ACHN (cell line): ENCODE results near the gene CRMP1.

Source experiments
- DNase-seq: peaks from one replicate; pipeline ENCODE4 v3.0.0-alpha.2; 2015
- in situ Hi-C: cut with HindIII; loops from 2 replicates; pipeline ENCODE4 v1.10.0; 2017; ENCODE audit warnings: low sequenced_read_pairs, low pct_ligation_motif_present, low pct_unique_long_range_greater_than_20kb

The CRMP1 gene

GRCh38 chr4:5788144-5788543 lies 104.7 kb downstream of the CRMP1 start:
- in situ Hi-C loops, result no loop called here
- no peak for DNase-seq

GRCh38 chr4:5787311-5787710 lies 105.6 kb downstream of the CRMP1 start:
- in situ Hi-C loops, result no loop called here
- DNase-seq, result no peak

GRCh38 chr4:5785806-5786680 lies 106.8 kb downstream of the CRMP1 start:
- no peak for DNase-seq
- in situ Hi-C loops, result no loop called here

DNA sequence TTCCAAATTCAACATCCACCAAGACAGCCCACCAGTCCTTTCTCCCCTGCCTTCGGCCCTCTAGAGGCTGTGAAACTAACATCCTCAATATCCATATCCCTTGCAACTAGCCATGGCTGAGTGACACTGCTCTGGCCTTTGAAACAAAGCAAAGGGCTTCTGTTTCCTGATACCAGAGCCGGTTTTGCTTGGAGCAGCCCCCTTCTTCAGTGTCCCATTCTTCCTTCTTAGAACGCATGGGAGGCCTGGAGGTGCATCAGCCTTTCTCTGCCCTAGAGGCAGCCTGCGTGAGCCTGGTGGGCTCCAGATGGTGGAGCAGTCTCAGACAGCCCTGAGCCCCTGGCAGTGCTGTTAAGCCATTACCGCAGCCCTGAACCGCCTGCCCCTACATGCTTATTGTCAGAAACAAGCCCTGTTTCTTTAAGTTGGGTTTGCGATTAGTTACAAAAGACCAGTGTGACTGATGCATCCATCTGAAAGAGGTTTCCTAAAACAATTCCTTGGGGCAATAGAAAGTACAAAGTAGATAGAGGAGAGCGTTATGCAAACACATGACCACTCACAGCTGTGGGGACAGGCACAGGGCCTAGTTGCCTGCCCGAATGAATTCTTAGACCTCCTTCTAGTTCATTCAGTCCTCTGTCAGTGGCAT lies 107.8 kb downstream of the CRMP1 start:
- in situ Hi-C loops, result no loop called here
- DNase-seq, result no peak

GRCh38 chr4:5784021-5784420 lies 108.9 kb downstream of the CRMP1 start:
- DNase-seq, result no peak
- in situ Hi-C loops, result no loop called here

GRCh38 chr4:5783486-5783885 lies 109.4 kb downstream of the CRMP1 start:
- in situ Hi-C loops, result no loop called here
- DNase-seq, result no peak

DNA sequence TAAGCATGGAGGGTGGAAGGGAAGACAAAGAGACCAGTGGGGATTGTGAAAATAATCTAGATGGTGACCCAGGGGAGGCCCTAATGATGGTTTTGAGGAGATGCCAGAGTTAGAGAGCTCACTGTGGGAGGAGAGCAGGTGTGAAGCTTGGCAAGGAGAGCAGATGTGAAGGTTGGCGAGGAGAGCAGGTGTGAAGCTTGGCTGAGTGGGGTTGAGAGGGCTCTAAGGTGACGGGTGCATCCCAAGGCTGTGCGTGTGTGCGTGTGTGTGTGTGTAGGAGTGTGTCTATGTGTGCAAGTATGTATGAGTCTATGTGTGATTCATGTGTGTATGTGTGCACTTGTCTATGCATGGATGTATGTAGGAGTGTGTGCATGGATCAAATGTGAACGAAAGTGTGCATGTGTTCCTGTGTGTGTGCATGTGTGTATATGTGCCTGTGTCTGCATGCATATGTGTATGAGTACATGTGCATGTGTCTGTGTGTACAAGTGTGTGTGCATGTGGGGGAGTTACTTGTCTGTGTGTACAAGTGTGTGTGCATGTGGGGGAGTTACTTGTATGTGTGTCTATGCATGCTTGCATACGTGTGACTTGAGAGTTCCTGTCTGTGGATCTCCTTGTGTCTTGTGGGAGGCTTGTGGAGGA lies 109.9 kb downstream of the CRMP1 start:
- DNase-seq, result no peak
- in situ Hi-C loops, result no loop called here

GRCh38 chr4:5781691-5782090 lies 111.2 kb downstream of the CRMP1 start:
- DNase-seq, result no peak
- in situ Hi-C loops, result no loop called here

DNA sequence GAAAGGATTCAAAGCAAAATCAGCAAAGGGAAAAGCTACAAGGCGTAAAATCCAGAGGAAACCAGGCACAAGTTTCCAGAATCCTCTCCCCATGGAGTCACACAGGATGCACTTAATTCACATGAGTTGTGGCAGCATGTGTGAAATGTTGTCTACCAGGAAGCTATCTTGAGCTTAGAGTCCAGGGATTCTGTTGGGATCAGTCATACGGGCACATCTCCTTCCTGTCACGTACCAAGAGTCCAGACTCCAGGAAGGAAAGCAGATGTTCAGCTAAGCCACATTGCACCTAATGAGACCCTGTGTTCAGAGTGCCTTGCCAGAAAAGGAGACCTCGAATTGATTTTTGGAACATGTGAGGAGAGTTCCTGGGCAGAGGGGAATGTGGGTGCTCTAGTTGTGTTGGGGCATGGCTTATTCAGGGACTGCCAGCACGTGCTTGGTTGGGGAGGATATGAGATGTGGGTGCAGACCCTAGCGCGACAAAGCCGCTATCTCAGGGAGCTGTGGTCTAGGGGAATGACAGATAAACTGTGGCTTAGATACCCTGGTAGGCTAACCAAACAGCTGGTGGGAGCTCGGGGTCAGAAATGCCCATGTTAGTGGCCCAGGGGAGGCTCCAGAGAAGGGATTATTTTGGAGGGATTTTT lies 111.9 kb downstream of the CRMP1 start:
- in situ Hi-C loops, result no loop called here
- DNase-seq, result no peak

DNA sequence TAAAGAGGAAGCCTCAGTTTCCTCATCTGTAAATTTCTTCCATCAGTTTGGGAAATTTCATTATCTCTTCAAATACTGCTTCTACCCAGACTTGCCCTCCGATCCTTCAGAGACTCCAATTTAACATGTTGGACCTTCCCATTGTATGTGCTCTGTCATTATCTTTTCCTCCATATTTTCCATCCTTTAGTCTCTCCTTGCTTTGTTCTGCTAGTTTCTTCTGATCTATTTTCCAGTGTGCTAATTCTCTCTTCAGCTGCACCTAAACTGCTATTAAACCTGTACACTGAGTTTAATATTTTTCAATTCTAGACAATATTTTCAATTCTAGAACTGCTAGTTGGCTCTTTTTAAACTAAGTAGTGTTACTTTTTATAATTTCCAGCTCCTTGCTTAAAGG lies 116.4 kb downstream of the CRMP1 start:
- DNase-seq, result no peak
- in situ Hi-C loops, result no loop called here

DNA sequence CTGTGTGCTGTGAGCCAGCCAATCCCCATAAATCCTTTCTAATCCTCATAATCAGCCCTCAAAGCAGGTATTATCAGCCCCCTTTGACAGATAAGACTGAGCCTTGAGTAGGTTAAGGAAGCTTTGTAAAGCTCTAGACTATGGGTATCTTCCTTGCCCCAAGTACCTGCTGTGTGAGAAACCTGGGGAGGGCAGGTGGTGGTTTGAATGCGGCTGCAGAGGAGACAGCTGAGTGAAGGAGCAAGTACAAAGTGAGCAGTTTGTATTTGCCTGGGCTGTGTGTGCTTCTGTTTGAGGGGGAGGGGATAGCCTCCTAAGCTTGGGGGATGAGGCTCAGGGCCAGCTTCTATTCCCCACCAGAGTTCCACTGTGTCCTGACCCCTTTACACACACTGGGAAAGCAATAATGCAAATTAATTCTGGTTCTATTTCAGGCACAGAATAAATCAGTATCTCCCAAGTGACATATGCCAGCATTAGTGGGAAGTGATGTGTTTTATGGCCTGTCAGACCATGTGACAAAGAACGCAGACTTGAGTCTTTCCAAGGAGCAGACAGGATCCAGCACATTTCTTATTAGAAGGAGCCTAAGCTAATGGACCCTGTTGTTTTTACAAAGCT lies 118.4 kb downstream of the CRMP1 start:
- in situ Hi-C loops, result no loop called here
- no peak for DNase-seq

DNA sequence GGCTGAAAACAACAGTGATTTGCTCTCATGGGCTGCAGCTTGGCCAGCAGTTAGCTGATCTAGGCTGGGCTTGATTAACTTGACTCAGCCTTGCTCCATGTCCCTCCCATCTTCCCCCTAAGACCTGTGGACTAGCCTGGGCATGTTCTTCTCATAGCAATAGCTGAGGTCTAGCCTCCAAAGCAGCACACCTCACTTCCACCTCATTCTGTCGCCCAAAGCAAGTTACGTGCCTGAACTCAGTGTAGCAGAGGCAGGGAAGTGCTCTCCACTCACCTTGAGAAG lies 119.7 kb downstream of the CRMP1 start:
- in situ Hi-C loops, result no loop called here
- DNase-seq, result no peak

DNA sequence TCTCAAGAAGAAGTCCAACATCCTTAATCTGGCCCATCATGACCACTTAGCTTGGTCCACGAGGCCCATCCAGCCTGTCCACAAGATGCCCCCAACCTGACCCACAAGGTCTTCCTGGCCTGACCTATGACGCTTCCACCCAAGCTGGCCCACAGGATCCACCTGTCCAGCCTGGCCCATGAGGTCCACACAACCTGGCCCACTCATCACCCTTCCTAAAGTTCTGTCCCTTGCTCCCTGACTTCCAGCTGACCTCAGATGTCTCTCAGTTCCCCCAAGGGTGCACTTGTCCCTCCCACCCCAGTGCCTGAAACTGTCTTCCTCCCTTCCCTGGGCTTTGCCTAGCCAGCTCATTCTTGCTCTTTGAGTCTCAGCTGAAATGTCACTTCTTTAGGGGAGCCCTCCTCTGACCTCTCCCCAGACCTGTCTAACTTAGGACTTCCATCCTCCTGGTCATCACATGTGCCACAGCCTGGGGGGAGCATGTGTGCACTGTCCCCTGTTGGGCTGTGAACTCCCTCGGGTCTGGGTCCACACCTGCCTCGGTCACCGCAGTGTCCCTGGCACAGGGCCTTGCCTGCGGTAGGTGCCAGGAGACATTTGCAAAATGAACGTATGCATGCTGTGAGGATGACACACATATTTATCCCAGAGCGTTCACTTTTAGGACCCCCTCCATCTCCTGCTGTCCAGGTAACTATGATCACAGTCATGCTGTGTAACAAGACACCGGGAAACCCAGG lies 120.2 kb downstream of the CRMP1 start:
- in situ Hi-C loops, result no loop called here
- no peak for DNase-seq
